ENCODE measurements around the gene TLR9.

GRCh38 chr3:52229656-52230055, 4.2 kb upstream of the TLR9 start:
- TF ChIP-seq POLR2A (IDR thresholded peaks at IDR 0.05), result no peak
- no peak for TF ChIP-seq CTCF (IDR thresholded peaks at IDR 0.05)

Data from vagina (tissue), 2 donors.